Measurements from ENCODE around the gene SYNDIG1L.

Gene SYNDIG1L

DNA sequence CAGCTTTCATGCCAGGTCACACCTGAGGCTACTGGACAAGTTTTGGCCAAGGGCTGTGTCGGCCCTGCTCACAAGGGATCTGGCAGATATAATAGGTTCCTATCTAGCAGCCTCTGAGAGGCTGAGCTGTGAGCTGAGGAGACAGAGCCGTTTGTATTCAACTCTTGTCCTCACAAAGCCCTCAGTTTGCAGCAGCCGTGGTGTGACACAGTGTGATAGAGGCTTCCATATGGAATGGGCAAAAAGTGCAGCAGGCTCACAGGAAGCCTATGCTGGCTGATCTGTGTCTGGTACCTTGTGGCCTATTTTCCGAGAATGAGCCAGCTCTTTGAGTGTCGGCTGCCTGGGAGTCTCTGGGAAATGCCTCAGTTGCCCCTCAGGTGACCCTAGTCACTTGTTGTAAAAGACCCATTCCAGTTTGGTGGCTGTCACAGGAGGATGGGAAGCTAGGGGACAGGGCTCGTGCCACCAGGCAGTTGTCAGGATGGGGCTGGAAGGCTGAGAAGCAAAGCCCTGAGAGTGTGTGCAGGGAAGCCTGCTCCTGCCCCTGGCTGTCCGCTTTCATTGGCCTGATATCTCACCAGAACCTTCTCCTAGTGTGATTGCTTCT, 61.6 kb downstream of the SYNDIG1L start:
- H3K4me3 ChIP-seq (ENCODE audit: low read length) = no peak overlapping the region
- no peak for DNase-seq (ENCODE audit: low read depth)
- TF ChIP-seq CTCF (IDR thresholded peaks at IDR 0.05; ENCODE audit: insufficient read depth, low read depth, low read length, missing control alignments) = no peak

GRCh38 chr14:74362361-74362915, 63.6 kb downstream of the SYNDIG1L start:
- TF ChIP-seq CTCF (IDR thresholded peaks at IDR 0.05; ENCODE audit: insufficient read depth, low read depth, low read length, missing control alignments) = peak; percentile 99
- H3K4me3 ChIP-seq (ENCODE audit: low read length) = no peak overlapping the region
- peak; percentile 74 for DNase-seq (ENCODE audit: low read depth)

DNA sequence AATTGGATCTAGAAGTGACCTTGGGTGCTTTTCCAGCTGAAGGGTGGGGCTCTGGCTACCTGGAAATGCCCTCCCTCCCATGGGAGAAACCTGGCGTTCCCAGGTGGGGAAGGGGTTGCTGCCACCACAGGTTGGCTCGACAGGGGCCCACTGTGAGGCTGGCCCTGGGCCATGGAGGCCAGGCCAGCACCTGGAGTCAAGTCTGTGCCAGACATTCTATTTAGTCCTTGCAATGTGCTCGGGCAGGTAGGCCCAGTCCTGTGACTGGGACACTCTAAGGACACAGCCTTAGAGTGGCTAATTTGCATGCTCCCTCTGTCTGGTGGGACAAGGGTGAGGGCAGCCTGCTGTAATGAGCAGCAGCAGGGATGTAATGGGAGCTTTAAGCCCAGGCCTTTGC, 65.8 kb downstream of the SYNDIG1L start:
- TF ChIP-seq CTCF (IDR thresholded peaks at IDR 0.05; ENCODE audit: insufficient read depth, low read depth, low read length, missing control alignments) = no peak
- no peak for DNase-seq (ENCODE audit: low read depth)

DNA sequence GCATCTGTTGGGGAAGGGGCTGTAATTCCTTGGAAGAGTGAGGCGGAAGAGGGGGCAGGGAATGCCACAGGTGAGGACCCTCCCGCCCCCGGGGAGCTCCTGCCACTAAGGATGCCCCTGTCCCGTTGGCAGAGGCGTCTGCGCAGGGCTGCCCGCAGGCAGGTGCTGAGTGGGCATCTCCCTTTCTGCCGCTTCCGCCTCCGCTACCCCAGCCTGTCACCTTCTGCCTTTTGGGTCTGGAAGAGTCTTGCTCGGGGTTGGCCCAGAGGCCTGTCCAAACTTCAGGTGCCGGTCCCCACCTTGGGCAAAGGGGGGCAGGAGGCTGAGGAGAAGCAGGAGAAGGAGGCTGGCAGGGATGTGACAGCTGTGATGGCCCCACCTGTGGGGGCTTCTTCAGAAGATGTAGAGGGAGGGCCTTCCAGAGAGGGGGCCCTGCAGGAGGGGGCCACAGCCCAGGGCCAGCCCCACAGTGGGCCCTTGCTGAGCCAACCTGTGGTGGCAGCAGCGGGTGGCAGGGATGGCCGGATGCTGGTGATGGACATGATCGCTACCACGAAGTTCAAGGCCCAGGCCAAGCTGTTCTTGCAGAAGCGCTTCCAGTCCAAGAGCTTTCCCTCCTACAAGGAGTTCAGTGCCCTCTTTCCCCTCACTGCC, 67.7 kb downstream of the SYNDIG1L start:
- DNase-seq (ENCODE audit: low read depth) = no peak
- H3K4me3 ChIP-seq (ENCODE audit: low read length) = no peak overlapping the region
- no peak for TF ChIP-seq CTCF (IDR thresholded peaks at IDR 0.05; ENCODE audit: insufficient read depth, low read depth, low read length, missing control alignments)

More for the DNA sequence above, 65.8 kb downstream of the SYNDIG1L start:
- H3K4me3 ChIP-seq (ENCODE audit: low read length) = no peak overlapping the region

GRCh38 chr14:74357585-74357984, 68.4 kb downstream of the SYNDIG1L start:
- no peak for TF ChIP-seq CTCF (IDR thresholded peaks at IDR 0.05; ENCODE audit: insufficient read depth, low read depth, low read length, missing control alignments)
- H3K4me3 ChIP-seq (ENCODE audit: low read length) = no peak overlapping the region
- DNase-seq (ENCODE audit: low read depth) = no peak

DNA sequence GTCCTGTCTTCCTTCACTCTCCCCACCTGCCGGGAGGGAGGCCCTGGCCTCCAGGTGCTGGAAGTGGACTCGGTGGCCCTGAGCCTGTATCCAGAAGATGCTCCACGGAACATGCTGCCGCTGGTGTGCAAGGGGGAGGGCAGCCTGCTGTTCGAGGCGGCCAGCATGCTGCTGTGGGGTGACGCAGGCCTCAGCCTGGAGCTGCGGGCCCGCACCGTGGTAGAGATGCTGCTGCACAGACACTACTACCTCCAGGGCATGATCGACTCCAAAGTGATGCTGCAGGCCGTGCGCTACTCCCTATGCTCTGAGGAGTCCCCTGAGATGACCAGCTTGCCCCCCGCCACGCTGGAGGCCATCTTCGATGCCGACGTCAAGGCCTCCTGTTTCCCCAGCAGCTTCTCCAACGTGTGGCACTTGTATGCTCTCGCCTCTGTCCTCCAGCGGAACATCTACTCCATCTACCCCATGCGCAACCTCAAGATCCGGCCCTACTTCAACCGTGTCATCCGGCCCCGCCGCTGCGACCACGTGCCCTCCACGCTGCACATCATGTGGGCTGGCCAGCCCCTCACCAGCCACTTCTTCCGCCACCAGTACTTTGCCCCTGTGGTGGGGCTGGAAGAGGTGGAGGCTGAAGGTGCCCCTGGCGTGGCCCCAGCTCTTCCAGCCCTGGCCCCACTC, 69.0 kb downstream of the SYNDIG1L start:
- no peak for TF ChIP-seq CTCF (IDR thresholded peaks at IDR 0.05; ENCODE audit: insufficient read depth, low read depth, low read length, missing control alignments)
- no peak for DNase-seq (ENCODE audit: low read depth)
- no peak overlapping the region for H3K4me3 ChIP-seq (ENCODE audit: low read length)

All from epithelial cell of esophagus (primary cell).